GM12892 (cell line): ENCODE data around the gene LHFPL2.

ENCODE experiments used
- DNase-seq: peaks from one replicate; pipeline ENCODE4 v3.0.0; 2011; ENCODE audit not compliant: insufficient read length
- FAIRE-seq: peaks from 2 replicates; lab custom pipeline; 2011; peaks lifted over from hg19 to GRCh38; lab: Jason Lieb, UNC
- POLR2A ChIP-seq: IDR thresholded peaks from 2 replicates; pipeline ENCODE4 v1.6.1; 2011; ENCODE audit warnings: low read depth, low read length, control low read depth
- POLR2AphosphoS5 ChIP-seq: IDR thresholded peaks from 2 replicates; pipeline ENCODE4 v1.6.1; 2011; ENCODE audit warnings: low read depth, low read length, control low read depth
- TAF1 ChIP-seq: IDR thresholded peaks from 2 replicates; pipeline ENCODE4 v1.6.1; 2011; ENCODE audit warnings: low read depth, mild to moderate bottlenecking, control low read depth, low read length, borderline replicate concordance

LHFPL2 gene

GRCh38 chr5:78661691-78662090 is 13.1 kb upstream of the LHFPL2 start:
- DNase-seq (no peak), FAIRE-seq (peak; percentile 27)
- TF ChIP-seq POLR2A = no peak
- no peak for TF ChIP-seq POLR2AphosphoS5
- no peak for TF ChIP-seq TAF1

DNA sequence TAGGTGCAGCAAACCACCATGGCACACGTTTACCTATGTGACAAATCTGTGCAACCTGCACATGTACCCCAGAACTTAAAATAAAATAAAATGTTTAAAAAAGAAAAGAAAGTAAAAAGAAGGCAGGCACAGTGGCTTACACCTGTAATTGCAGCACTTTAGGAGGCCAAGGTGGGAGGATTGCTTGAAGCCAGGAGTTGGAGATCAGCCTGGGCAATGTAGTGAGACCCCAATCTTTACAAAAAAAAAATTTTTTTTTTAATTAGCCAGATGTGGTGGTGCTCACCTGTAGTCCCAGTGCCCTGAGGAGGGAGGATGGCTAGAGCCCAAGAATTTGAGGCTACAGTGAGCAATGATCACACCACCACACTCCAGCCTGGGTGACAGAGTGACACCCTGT is 12.5 kb upstream of the LHFPL2 start:
- FAIRE-seq (no peak), DNase-seq (no peak)
- TF ChIP-seq POLR2AphosphoS5 = no peak
- TF ChIP-seq POLR2A = no peak
- no peak for TF ChIP-seq TAF1

- TF ChIP-seq POLR2A (no peak), TAF1 (no peak), POLR2AphosphoS5 (no peak)
- DNase-seq (no peak), FAIRE-seq (no peak)
Observed at GRCh38 chr5:78660401-78660800, 11.8 kb upstream of the LHFPL2 start.

DNA sequence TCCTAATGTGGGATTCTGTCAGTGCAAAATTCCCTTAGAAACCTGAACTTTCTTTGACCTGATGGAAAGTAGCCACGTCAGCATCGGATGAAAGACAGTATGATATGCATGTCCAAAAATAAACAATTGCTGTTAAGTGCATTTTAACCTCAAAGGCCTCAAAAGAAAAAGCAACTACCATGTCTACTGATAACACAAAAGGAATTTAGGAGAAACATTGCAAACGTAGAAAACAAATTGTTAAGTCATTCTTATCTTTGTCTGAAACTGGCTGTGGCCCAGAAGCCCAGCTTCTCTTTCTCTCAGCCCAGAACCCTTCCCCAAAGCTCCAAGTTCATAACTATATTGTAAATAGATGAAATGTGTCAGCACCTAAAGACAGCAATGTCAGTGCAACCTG is 11.1 kb upstream of the LHFPL2 start:
- TF ChIP-seq POLR2A = no peak
- no peak for TF ChIP-seq POLR2AphosphoS5
- no peak for TF ChIP-seq TAF1
- FAIRE-seq (no peak), DNase-seq (no peak)

DNA sequence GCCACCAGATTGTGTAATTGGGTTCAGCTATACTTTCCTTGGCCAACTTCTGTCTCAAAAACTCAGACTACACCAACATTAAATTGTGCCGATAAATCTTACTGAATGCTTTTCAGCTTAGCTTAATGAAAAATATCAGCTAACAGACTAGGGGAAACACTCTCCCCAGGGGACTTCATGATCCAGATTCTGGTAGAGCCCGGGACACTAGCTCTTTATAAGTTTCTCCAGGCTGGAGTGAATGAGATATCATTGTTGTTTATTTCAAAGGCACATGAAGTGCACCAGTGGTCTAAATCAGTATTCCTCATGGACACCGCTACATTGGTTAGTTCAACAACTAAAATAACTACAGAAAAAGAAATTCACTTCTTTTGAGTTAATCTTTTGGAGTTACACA is 10.5 kb upstream of the LHFPL2 start:
- no peak for FAIRE-seq

DNA sequence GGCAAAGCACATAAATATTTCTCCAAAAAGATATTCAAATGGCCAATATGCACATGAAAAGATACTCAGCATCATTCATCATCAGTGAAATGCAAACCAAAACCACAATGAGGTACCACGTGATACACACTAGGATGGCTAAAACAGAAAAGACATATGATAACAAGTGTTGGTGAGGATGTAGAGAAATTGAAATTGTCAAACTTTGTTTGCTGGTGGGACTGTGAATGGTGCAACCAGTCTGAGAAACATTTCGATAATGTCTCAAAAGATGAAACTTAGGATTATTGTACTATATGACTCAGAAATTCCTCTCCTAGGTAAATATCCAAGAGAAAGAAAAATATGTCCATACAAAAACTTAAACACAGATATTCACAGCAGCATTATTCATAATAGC is 8.6 kb upstream of the LHFPL2 start:
- FAIRE-seq = no peak

More for the DNA sequence above, 10.5 kb upstream of the LHFPL2 start:
- TF ChIP-seq POLR2AphosphoS5 (no peak), TAF1 (no peak), POLR2A (no peak)
- DNase-seq = no peak

DNA sequence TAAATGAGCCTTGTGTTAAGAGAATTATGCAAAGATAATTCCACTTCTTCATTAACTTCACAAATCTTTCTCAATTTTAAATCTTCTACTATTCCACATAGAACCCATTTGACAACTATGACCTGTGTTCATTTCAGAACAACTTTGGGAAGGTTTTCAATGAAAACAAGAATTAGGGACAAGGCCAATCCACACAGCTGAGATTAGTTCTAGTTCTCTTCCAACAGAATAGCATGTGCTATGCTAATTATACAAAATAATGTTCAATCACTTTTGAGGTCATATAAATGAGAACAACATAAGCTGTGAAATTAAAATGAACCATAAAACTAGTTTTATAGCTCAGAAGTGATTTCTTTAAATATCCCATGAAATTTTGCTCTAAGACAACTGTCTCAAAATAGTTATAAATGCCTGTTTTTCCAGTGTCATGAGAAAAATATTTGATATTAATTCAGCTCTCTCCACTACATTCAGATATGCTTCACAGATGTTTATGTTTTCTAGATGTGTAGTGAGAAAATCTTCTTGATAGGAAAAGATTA is 7.2 kb upstream of the LHFPL2 start:
- TF ChIP-seq TAF1 = no peak
- TF ChIP-seq POLR2A = no peak
- TF ChIP-seq POLR2AphosphoS5 = no peak
- FAIRE-seq = no peak
- DNase-seq = no peak

More for the DNA sequence above, 8.6 kb upstream of the LHFPL2 start:
- DNase-seq = no peak
- TF ChIP-seq TAF1 (no peak), POLR2A (no peak), POLR2AphosphoS5 (no peak)

DNA sequence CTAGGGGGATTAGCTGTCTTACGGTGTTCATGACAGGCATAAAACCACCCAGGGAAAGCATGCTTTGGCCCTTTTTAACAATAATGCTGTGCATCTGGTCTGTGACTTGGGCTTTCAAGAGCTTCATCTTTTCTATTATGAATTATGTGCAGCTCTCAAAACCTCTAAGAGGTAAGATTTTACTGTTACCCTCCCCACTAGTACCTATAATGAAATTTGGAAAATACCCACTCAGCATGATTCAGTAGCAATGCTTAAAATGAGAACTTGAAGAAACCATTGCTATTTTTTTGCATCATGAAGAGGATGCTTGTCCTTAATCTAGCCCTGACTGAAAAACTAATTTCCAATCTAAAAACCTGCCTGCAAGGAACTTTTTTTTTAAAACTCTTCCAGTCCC is 5.8 kb upstream of the LHFPL2 start:
- no peak for DNase-seq
- no peak for FAIRE-seq
- TF ChIP-seq TAF1 = no peak
- TF ChIP-seq POLR2AphosphoS5 = no peak
- TF ChIP-seq POLR2A = no peak

GRCh38 chr5:78653681-78654366 is 5.3 kb upstream of the LHFPL2 start:
- TF ChIP-seq POLR2AphosphoS5 = no peak
- no peak for TF ChIP-seq TAF1
- TF ChIP-seq POLR2A = no peak
- FAIRE-seq = no peak
- DNase-seq = no peak

DNA sequence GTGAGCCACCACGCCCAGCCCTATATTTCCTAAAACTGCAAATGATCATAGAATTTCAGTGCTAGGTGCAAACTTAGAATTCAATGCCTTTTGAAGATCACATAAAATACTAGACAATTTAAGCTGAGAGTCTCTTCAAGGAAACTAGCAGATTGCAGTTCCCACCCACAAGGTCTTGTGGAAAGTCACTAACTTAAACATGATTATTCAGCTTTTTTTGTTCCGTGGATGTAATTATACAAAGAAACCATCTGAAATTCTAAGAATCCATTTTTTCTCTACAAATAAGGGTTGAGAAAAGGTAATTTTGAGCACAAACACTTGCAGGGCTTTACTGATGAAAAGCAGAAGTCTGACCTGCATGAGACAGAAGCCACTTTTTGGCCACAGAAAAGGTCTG is 4.5 kb upstream of the LHFPL2 start:
- no peak for DNase-seq
- FAIRE-seq = peak; percentile 30
- TF ChIP-seq POLR2AphosphoS5 (no peak), POLR2A (no peak), TAF1 (no peak)

DNA sequence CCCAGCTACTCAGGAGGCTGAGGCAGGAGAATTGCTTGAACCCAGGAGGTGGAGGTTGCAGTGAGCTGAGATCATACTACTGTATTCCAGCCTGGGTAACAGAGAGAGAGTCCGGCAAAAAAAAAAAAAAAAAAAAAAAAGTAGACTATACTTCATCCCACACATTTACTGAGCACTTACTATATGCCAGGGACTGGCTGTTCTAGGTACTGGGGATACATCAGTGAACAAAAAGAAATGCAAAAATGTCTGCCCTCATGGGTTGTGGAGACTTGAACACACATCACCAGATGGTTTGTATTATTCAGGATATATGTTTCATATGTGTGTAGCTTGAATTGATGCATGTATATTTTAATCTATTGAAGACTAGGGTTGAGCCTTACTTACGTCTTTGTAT is 2.9 kb upstream of the LHFPL2 start:
- DNase-seq (no peak), FAIRE-seq (no peak)
- TF ChIP-seq POLR2AphosphoS5 = no peak
- TF ChIP-seq TAF1 = no peak
- no peak for TF ChIP-seq POLR2A

DNA sequence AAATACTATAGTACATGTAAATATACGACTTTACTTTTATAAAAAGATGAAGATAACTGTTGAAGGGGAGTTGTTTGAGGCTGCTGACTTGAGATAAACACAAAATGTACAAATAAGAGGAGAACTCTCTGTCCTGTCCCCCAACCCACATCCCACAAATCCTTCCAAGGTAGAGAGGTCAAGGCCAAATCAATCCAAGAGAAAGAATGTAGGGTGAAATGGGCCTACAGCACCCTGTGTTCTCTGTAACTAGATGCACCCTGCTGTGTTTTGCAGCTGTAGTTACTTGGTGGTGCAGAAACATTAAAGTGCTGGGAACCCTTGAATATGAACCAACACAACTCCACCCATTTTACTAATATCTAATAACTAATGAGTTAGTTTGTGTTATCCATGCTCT is 2.0 kb upstream of the LHFPL2 start:
- no peak for TF ChIP-seq POLR2A
- no peak for TF ChIP-seq POLR2AphosphoS5
- TF ChIP-seq TAF1 = no peak
- DNase-seq (no peak), FAIRE-seq (no peak)

GRCh38 chr5:78649861-78650496 is 1.4 kb upstream of the LHFPL2 start:
- TF ChIP-seq POLR2A = no peak
- no peak for TF ChIP-seq POLR2AphosphoS5
- TF ChIP-seq TAF1 = no peak
- DNase-seq = no peak
- FAIRE-seq = no peak
